Measurements from ENCODE around the gene RASSF6.
A peak's percentile ranks its signal among the peaks of the same experiment; 100 is the strongest.

The RASSF6 gene

DNA sequence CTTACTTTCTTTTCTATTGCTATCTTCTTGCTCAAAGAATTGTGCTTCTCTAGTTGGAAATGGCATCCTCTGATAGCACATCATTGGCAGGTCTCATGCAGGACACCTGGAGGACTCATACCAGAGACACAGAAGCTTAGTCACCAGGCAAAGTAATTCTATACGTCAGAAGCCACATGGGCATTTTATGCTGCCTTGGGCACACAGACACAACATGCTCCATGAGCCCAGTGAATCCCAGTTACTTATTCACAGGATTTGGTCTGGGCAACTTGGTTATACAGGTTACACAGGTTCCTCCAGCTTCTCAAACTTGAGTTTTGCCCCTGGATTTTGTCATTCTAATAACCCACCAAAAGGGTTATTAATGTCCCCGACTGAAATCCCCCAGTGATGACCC is 7.1 kb downstream of the RASSF6 start:
- H3K4me3 ChIP-seq (ENCODE audit: low read depth, low read length) = no peak overlapping the region
- no peak for DNase-seq (ENCODE audit: low read depth)
- TF ChIP-seq, protein P1, sequence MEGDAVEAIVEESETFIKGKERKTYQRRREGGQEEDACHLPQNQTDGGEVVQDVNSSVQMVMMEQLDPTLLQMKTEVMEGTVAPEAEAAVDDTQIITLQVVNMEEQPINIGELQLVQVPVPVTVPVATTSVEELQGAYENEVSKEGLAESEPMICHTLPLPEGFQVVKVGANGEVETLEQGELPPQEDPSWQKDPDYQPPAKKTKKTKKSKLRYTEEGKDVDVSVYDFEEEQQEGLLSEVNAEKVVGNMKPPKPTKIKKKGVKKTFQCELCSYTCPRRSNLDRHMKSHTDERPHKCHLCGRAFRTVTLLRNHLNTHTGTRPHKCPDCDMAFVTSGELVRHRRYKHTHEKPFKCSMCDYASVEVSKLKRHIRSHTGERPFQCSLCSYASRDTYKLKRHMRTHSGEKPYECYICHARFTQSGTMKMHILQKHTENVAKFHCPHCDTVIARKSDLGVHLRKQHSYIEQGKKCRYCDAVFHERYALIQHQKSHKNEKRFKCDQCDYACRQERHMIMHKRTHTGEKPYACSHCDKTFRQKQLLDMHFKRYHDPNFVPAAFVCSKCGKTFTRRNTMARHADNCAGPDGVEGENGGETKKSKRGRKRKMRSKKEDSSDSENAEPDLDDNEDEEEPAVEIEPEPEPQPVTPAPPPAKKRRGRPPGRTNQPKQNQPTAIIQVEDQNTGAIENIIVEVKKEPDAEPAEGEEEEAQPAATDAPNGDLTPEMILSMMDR (IDR thresholded peaks at IDR 0.05; ENCODE audit: insufficient read depth, low read depth, low read length, missing control alignments) = no peak

GRCh38 chr4:73612032-73612431 is 8.2 kb downstream of the RASSF6 start:
- TF ChIP-seq, protein P1 (IDR thresholded peaks at IDR 0.05; ENCODE audit: insufficient read depth, low read depth, low read length, missing control alignments) = no peak
- H3K4me3 ChIP-seq (ENCODE audit: low read depth, low read length) = no peak overlapping the region
- DNase-seq (ENCODE audit: low read depth) = no peak

- no peak overlapping the region for H3K4me3 ChIP-seq (ENCODE audit: low read depth, low read length)
- no peak for DNase-seq (ENCODE audit: low read depth)
Observed at GRCh38 chr4:73609706-73610105, 10.5 kb downstream of the RASSF6 start.

GRCh38 chr4:73608689-73609594 is 11.3 kb downstream of the RASSF6 start:
- DNase-seq (ENCODE audit: low read depth) = no peak
- TF ChIP-seq, protein P1 (IDR thresholded peaks at IDR 0.05; ENCODE audit: insufficient read depth, low read depth, low read length, missing control alignments) = no peak
- H3K4me3 ChIP-seq (ENCODE audit: low read depth, low read length) = no peak overlapping the region

More at GRCh38 chr4:73609706-73610105, 10.5 kb downstream of the RASSF6 start:
- TF ChIP-seq, protein P1 (IDR thresholded peaks at IDR 0.05; ENCODE audit: insufficient read depth, low read depth, low read length, missing control alignments) = no peak

GRCh38 chr4:73607375-73608033 is 12.7 kb downstream of the RASSF6 start:
- H3K4me3 ChIP-seq (ENCODE audit: low read depth, low read length) = no peak overlapping the region
- TF ChIP-seq, protein P1 (IDR thresholded peaks at IDR 0.05; ENCODE audit: insufficient read depth, low read depth, low read length, missing control alignments) = no peak
- DNase-seq (ENCODE audit: low read depth) = peak; percentile 39

DNA sequence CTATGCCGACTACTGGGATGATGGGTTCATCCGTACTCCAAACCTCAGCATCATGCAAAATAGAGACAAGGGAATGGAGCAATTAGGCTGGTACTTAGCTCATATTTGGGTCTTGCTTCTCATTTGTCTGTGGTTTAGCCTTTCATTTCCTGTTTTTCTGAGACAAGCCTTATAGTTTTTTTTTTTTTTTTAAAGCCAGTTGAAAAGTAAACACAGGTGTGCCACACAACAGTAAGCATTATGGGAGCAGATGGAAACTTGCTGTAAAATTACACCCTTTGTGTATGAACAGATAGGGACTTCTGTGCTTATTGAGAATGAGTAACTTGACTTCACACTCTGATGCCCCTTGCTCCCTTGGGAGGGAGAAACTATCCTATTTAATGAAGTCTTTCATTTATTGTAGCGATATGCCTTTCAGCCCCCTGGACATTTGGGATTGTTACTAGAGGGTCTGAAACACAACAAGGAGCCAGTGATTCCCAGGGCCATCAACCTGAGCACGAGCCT is 13.7 kb downstream of the RASSF6 start:
- peak overlapping the region; percentile 3; the same call in 1 of the 2 replicates for H3K4me3 ChIP-seq (ENCODE audit: low read depth, low read length)
- peak; percentile 68 for DNase-seq (ENCODE audit: low read depth)
- TF ChIP-seq, protein P1 (IDR thresholded peaks at IDR 0.05; ENCODE audit: insufficient read depth, low read depth, low read length, missing control alignments) = no peak

Measured in GM12865 (cell line).